ENCODE data around the gene C16orf90.
"Not testable (repeated sequence)": the region's sequence is repeated elsewhere in the genome, so short reads cannot be mapped to it uniquely, and the experiment has no call there.

Gene C16orf90

DNA sequence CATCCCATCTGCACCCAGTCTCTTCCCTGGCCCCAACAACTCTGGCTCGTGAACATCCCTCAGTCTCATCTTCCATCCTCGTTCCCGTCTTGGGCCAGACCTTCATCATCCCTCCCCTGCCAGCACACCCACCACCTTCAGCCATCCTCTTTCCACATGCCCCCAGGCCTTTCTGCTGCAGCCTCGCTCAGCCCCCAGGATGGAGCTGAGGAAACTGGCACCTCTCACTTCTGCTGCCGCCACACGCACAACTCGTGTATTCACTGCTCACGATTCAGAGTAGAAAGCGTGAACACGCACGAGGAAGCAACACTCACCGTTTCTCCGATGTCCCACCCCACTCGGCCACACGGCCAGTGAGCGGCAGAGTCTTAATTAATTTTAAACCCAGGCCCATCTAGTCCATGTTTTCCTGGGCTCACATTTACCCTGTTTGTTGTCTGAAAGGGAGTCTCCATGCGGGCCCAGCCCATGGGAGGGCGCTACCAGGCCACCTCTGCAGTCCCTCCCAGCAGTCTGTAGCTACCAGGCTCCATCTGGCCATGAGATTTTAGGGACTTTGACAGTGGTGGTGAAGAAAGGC lies 12.5 kb downstream of the C16orf90 start:
- H3K9ac ChIP-seq (ENCODE audit: low read depth, low read length), result no peak overlapping the region
- H3K27me3 ChIP-seq (ENCODE audit: control insufficient read depth, insufficient read depth, low read length), result no peaks in the 10 kb centered on the region
- H3K27ac ChIP-seq (ENCODE audit: low read depth, low read length), result no peak overlapping the region
- H3K36me3 ChIP-seq (ENCODE audit: control insufficient read depth, insufficient read depth, low read length), result peaks cover 55% of the 10 kb centered on the region
- H3K4me3 ChIP-seq (ENCODE audit: low read depth, low read length), result no peak overlapping the region
- H3K9me3 ChIP-seq (ENCODE audit: control insufficient read depth, insufficient read depth, low read length), result no peaks in the 10 kb centered on the region
- H3K4me1 ChIP-seq (ENCODE audit: control insufficient read depth, insufficient read depth, low read length), result peaks cover 10% of the 10 kb centered on the region

DNA sequence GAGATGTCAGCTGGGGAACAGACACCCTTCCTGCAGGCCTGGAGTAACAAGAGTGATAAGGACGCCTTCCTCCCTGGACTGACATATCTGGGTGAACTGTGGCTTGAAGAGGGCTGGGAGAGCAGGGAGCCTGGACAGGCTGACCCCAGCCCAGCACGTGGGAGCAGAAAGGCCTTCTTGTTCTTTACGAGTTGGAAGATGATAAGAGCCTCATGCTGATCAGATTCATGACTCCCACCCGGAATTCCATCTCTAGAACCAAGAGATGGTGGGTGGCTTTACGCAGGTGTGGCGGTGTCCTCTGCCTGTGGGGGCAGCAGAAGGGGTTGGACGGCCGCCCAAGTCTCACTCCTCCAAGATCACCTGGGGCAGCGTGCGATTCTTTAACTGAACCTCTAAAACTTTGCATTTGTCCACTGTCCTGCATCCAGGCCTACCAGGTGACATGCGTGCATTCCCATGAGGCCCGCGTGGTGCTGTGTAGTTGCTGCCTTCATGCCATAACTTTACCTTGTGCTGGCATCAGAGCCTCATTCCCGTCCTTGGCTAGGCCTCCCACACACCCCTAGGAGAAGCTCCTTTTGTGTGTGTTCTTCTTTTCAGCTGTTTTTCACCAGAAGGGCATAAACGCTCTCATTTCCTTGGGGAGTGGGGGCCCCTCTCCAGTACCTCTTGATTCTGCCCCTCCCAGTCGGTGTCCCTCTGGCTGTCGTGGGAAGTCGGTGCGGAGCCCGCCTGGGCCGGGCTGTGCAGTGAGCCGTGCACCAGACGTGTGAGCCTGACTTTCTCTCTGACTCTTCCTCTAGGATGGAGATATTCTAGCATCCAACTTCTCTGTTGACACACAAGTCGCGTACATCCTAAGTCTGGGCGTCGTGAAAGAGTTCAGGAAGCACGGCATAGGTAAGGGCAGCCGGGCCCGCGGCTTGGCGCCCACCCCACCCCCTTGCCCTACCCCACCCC lies 13.3 kb downstream of the C16orf90 start:
- Histone ChIP-seq H3K27ac (ENCODE audit: low read depth, low read length) (peak overlapping the region; percentile 58), H3K9ac (ENCODE audit: low read depth, low read length) (no peak overlapping the region), H3K4me3 (ENCODE audit: low read depth, low read length) (no peak overlapping the region), H3K36me3 (ENCODE audit: control insufficient read depth, insufficient read depth, low read length) (peaks cover 55% of the 10 kb centered on the region), H3K4me1 (ENCODE audit: control insufficient read depth, insufficient read depth, low read length) (peaks cover 10% of the 10 kb centered on the region), H3K27me3 (ENCODE audit: control insufficient read depth, insufficient read depth, low read length) (no peaks in the 10 kb centered on the region), H3K9me3 (ENCODE audit: control insufficient read depth, insufficient read depth, low read length) (no peaks in the 10 kb centered on the region)

DNA sequence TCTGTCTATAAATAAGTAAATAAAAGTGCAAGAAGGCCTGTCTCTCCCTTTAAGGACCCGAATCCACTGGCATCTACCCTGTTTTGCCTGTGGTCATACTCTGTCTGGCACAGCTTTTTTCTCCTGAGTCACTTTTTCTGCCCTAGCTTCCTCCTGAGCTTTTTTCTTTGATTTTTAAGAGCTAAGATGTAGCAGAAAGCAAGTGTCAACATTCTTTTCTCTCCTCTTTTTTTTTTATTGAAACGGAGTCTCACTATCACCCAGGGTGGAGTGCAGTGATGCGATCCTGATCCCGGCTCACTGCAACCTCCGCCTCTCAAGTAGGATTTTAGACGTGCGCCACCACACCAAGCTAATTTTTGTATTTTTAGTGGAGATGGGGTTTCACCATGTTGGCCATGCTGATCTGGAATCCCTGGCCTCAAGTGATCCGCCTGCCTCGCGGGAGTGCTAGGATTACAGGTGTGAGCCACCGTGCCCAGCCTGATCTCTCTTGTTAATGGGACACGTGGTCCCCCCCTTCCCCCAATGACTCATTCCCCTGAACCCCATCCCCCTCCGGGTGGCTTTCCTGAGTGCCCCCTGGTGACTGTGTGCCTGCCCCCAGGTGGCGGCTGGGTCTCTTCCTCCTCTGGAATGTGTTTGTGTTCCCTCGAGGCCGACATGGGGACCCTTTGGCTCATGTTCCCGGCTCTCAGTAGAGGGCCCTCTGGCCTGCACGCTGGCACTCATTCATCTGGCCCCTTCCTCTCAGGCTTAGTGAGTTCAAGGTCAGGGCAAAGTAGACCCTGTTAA lies 14.2 kb downstream of the C16orf90 start:
- Histone ChIP-seq H3K36me3 (ENCODE audit: control insufficient read depth, insufficient read depth, low read length) (peaks cover 54% of the 10 kb centered on the region), H3K27me3 (ENCODE audit: control insufficient read depth, insufficient read depth, low read length) (no peaks in the 10 kb centered on the region), H3K9ac (ENCODE audit: low read depth, low read length) (no peak overlapping the region), H3K9me3 (ENCODE audit: control insufficient read depth, insufficient read depth, low read length) (no peaks in the 10 kb centered on the region), H3K4me3 (ENCODE audit: low read depth, low read length) (no peak overlapping the region), H3K4me1 (ENCODE audit: control insufficient read depth, insufficient read depth, low read length) (peaks cover 10% of the 10 kb centered on the region), H3K27ac (ENCODE audit: low read depth, low read length) (peak overlapping the region; percentile 58)

DNA sequence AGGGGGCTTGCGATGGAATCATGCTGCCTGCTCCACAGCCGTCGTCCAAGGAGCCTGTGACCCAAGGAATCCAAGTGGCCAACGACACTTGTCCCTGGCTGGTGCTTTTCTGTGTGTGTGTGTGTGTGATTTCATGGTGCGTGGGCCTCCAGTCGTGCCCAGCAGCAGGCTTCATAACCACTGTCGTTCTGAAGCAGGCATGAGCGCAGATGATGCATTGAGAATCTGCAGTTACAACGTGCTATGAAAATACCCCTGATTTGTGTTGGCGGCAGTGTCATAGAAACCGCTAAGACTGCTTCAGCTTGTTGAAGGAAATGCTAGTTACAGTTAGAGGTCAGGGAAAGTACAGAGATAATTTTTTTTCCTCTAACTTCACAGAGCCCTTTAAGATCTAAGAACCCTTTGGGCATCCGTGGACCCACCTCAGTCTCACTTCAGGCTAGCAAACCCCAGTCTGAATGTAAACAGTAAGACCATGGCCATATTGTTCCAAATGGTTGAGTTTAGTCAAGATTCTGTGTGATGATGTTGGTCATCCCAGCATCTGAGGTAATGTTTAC lies 15.6 kb downstream of the C16orf90 start:
- Histone ChIP-seq H3K4me3 (ENCODE audit: low read depth, low read length) (no peak overlapping the region), H3K36me3 (ENCODE audit: control insufficient read depth, insufficient read depth, low read length) (peaks cover 41% of the 10 kb centered on the region), H3K27ac (ENCODE audit: low read depth, low read length) (no peak overlapping the region), H3K27me3 (ENCODE audit: control insufficient read depth, insufficient read depth, low read length) (no peaks in the 10 kb centered on the region), H3K9ac (ENCODE audit: low read depth, low read length) (no peak overlapping the region), H3K4me1 (ENCODE audit: control insufficient read depth, insufficient read depth, low read length) (peaks cover 10% of the 10 kb centered on the region), H3K9me3 (ENCODE audit: control insufficient read depth, insufficient read depth, low read length) (no peaks in the 10 kb centered on the region)

DNA sequence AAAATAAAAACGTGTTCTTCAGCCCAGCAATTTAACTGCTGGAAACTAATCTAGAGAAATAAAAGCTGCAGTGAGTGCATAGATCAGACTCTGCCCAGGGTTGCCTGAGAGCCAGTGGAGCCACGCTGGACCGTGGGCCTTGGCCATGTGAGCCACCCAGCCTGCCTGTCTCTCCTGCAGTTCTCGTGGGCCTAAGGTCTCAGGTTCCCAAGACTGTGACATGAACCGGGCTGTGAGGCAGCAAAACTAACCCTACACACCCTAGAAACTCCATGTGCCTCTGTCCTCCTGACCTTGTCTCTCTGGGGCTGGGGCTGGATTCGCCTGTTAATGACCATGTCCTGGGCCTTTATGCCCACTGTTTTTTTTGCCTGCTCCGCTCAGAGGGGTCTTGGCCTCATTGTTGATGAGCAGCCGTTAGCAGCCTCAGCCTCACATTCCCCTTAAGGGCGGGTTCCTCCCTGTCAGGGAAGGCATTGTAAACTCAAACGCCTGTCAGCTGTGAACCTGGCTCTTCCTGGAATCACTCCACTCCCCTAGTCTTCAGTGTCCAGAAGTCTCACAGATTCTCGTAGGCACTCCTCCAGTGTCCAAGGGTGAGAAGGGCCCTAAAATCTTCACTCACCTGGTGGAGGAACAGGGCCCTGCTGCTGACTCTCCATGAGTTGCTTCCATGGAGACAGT lies 16.9 kb downstream of the C16orf90 start:
- Histone ChIP-seq H3K4me1 (ENCODE audit: control insufficient read depth, insufficient read depth, low read length) (peaks cover 10% of the 10 kb centered on the region), H3K4me3 (ENCODE audit: low read depth, low read length) (no peak overlapping the region), H3K9ac (ENCODE audit: low read depth, low read length) (no peak overlapping the region), H3K36me3 (ENCODE audit: control insufficient read depth, insufficient read depth, low read length) (peaks cover 27% of the 10 kb centered on the region), H3K27me3 (ENCODE audit: control insufficient read depth, insufficient read depth, low read length) (no peaks in the 10 kb centered on the region), H3K27ac (ENCODE audit: low read depth, low read length) (no peak overlapping the region), H3K9me3 (ENCODE audit: control insufficient read depth, insufficient read depth, low read length) (no peaks in the 10 kb centered on the region)

DNA sequence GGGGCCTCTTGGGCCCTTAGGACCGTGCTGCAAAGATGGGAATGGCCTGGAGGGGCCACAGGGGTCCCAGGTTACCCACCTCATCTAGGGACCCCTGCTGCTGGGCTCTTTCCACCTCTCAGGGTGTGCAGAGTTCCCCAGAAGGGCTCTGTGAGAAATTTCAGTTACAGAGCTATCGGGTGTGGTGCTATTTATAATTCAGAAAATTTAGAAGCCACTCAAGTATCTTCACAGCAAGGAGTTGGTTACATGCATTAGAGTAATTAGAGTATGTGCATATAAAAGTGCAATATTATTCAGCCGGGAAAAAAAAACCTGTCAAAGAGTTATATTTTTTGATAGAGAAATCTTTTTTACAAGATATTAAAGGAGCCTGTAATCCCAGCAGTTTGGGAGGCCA lies 18.9 kb downstream of the C16orf90 start:
- H3K4me3 ChIP-seq (ENCODE audit: low read depth, low read length), result no peak overlapping the region
- no peak overlapping the region for H3K9ac ChIP-seq (ENCODE audit: low read depth, low read length)

DNA sequence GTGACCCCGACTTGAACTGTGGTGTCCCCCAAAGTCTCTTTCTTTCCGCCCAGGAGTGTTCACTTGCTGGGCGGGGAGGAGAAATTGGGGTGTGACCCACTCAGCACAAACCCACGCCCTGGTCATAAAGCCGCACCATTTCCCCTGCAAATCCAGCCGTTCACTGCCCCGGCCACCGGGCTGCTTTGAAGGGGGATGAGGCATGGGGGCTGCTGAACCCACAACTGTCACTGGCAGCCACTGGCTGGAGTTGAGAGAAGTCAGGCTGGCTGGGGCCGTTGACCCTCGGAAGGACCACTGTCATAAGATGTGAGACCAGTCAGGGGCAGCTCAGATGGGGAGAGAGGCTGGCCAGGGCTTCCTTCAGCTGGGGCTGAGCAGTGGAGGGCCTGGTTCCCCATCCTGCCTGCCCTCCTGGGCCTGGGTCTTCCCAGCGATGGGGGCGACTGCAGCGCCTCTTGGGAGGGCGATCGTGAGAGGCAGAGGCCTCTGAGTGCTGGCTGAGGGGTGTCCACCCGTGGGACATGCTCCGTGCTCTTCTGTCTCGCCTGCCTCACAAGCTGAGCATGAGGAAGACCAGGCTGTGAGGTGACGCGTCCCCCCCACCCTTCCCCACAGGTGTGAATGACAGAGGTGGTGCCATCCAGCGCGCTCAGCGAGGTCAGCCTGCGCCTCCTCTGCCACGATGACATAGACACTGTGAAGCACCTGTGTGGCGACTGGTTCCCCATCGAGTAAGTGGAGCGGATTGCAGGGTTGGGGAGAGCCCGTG lies 19.5 kb downstream of the C16orf90 start:
- Histone ChIP-seq H3K9ac (ENCODE audit: low read depth, low read length) (no peak overlapping the region), H3K27ac (ENCODE audit: low read depth, low read length) (no peak overlapping the region), H3K27me3 (ENCODE audit: control insufficient read depth, insufficient read depth, low read length) (no peaks in the 10 kb centered on the region), H3K4me1 (ENCODE audit: control insufficient read depth, insufficient read depth, low read length) (peaks cover 3% of the 10 kb centered on the region), H3K9me3 (ENCODE audit: control insufficient read depth, insufficient read depth, low read length) (no peaks in the 10 kb centered on the region), H3K4me3 (ENCODE audit: low read depth, low read length) (no peak overlapping the region), H3K36me3 (ENCODE audit: control insufficient read depth, insufficient read depth, low read length) (peaks cover 11% of the 10 kb centered on the region)

More for the DNA sequence above, 18.9 kb downstream of the C16orf90 start:
- H3K9me3 ChIP-seq (ENCODE audit: control insufficient read depth, insufficient read depth, low read length), result no peaks in the 10 kb centered on the region
- peaks cover 8% of the 10 kb centered on the region for H3K4me1 ChIP-seq (ENCODE audit: control insufficient read depth, insufficient read depth, low read length)
- no peak overlapping the region for H3K27ac ChIP-seq (ENCODE audit: low read depth, low read length)
- H3K27me3 ChIP-seq (ENCODE audit: control insufficient read depth, insufficient read depth, low read length), result no peaks in the 10 kb centered on the region
- H3K36me3 ChIP-seq (ENCODE audit: control insufficient read depth, insufficient read depth, low read length), result peaks cover 11% of the 10 kb centered on the region

DNA sequence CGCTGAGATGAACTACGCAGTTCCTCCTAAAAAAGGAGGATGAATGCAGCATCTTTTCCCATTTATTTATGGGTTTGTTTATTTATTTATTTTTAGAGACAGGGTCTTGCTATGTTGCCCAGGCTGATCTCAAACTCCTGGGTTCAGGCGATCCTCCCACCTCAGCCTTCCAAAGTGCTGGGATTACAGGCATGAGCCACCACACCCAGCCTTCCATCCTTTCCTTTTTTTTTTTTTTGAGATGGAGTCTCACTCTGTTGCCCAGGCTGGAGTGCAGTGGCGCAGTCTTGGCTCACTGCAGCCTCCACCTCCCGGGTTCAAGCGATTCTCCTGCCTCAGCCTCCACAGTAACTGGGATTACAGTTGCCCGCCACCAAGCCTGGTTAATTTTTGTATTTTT lies 20.4 kb downstream of the C16orf90 start:
- not testable (repeated sequence) for H3K36me3 ChIP-seq (ENCODE audit: control insufficient read depth, insufficient read depth, low read length); H3K9ac ChIP-seq (ENCODE audit: low read depth, low read length); H3K27me3 ChIP-seq (ENCODE audit: control insufficient read depth, insufficient read depth, low read length); H3K9me3 ChIP-seq (ENCODE audit: control insufficient read depth, insufficient read depth, low read length); H3K4me1 ChIP-seq (ENCODE audit: control insufficient read depth, insufficient read depth, low read length); H3K4me3 ChIP-seq (ENCODE audit: low read depth, low read length); H3K27ac ChIP-seq (ENCODE audit: low read depth, low read length)

DNA sequence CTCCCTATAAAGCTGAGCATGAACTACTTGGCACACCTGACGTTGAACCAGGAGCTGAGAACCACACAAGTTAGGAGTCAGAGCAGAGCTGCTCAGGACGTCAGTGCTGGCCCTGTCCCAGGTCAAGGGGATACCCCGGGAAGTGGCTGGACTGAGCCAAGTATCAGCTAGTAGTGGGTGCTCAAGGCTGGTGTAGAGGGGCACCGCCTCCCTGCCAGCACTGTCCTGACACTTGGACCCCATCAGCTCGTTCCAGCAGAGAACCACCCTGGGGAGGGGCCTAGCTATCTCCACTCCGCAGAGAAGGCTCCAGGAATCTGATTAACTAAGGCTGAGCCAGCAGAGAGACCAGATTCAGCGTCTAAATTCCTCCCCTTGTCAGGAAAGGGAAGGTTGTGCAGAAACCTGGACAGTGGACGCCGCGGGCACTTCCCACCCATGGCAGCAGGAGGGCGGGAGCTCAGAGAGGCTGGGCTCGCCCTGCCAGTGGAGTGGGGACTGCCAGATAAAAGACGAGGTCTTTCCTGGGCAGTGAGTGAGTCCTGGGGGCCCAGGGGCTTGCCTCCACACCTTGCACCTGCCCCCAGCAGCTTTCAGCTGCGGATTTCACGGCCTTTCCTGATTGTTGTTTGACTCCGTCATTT lies 21.0 kb downstream of the C16orf90 start:
- Histone ChIP-seq H3K4me1 (ENCODE audit: control insufficient read depth, insufficient read depth, low read length) (no peaks in the 10 kb centered on the region), H3K4me3 (ENCODE audit: low read depth, low read length) (no peak overlapping the region), H3K27me3 (ENCODE audit: control insufficient read depth, insufficient read depth, low read length) (no peaks in the 10 kb centered on the region), H3K9me3 (ENCODE audit: control insufficient read depth, insufficient read depth, low read length) (no peaks in the 10 kb centered on the region), H3K27ac (ENCODE audit: low read depth, low read length) (no peak overlapping the region), H3K36me3 (ENCODE audit: control insufficient read depth, insufficient read depth, low read length) (peaks cover 3% of the 10 kb centered on the region), H3K9ac (ENCODE audit: low read depth, low read length) (no peak overlapping the region)
